Thymus (tissue), 11 donors: Measurements from ENCODE around the gene LRRC52. TPM values are rescaled to one million over a fixed set of nuclear protein-coding genes. Genes with fewer than 3 reads are reported as not detected.
"Not testable (repeated sequence)": the region's sequence is repeated elsewhere in the genome, so short reads cannot be mapped to it uniquely, and the experiment has no call there.

ENCODE experiments used
- DNase-seq, 9 donors: peaks; one replicate each; pipeline ENCODE4 v3.0.0-alpha.2; 2013; ENCODE audit warnings: low spot score in 9 of 9, low read depth in 6 of 9, missing footprints in 1 of 9
- H3K27ac ChIP-seq, 2 donors: one replicate each; pipeline ENCODE4 v1.5.1; 2013; ENCODE audit warnings: control low read depth in 1 of 2, low read depth in 1 of 2, low read length in 1 of 2, mild to moderate bottlenecking in 1 of 2, moderate library complexity in 1 of 2
- H3K27me3 ChIP-seq, 2 donors: one replicate each; pipeline ENCODE4 v1.5.1; 2013; ENCODE audit warnings: low read length in 1 of 2; ENCODE audit not compliant: control insufficient read depth in 2 of 2, insufficient read depth in 1 of 2
- H3K36me3 ChIP-seq, 2 donors: one replicate each; pipeline ENCODE4 v1.5.1; 2013; ENCODE audit warnings: low read length in 1 of 2, mild to moderate bottlenecking in 1 of 2, moderate library complexity in 1 of 2; ENCODE audit not compliant: control insufficient read depth in 2 of 2, insufficient read depth in 2 of 2
- H3K4me1 ChIP-seq, 2 donors: one replicate each; pipeline ENCODE4 v1.5.1; 2013; ENCODE audit warnings: low read length in 2 of 2; ENCODE audit not compliant: control insufficient read depth in 2 of 2, insufficient read depth in 2 of 2
- H3K4me3 ChIP-seq, 2 donors: one replicate each; pipeline ENCODE4 v1.5.1; 2013; ENCODE audit warnings: low read length in 2 of 2, control low read depth in 1 of 2, mild to moderate bottlenecking in 1 of 2
- H3K9me3 ChIP-seq, 2 donors: one replicate each; pipeline ENCODE4 v1.5.1; 2013; ENCODE audit warnings: low read length in 1 of 2, mild to moderate bottlenecking in 1 of 2; ENCODE audit not compliant: control insufficient read depth in 2 of 2, insufficient read depth in 1 of 2
- whole genome bisulfite sequencing: extraction: QIAGEN DNeasy Blood & Tissue Kit; methylation state at CpG from one replicate; pipeline ENCODE4 v1.1.7; 2013; 5-methylcytosine and 5-hydroxymethylcytosine counted together
- polyA plus RNA-seq: library from polyadenylated mRNA; stranded (reverse); fragments of 200-250 nt; gene quantifications from one replicate; pipeline ENCODE4 v1.2.3, GENCODE V29; 2013
- total RNA-seq: library from RNA; stranded (reverse); fragments of 120-200 nt; gene quantifications from one replicate; pipeline ENCODE4 v1.2.4, GENCODE V29; 2013
- donor health status: healthy.

LRRC52 gene
- total and polyA plus RNA-seq, 2 donors, result 0.05 TPM; not detected in 1

DNA sequence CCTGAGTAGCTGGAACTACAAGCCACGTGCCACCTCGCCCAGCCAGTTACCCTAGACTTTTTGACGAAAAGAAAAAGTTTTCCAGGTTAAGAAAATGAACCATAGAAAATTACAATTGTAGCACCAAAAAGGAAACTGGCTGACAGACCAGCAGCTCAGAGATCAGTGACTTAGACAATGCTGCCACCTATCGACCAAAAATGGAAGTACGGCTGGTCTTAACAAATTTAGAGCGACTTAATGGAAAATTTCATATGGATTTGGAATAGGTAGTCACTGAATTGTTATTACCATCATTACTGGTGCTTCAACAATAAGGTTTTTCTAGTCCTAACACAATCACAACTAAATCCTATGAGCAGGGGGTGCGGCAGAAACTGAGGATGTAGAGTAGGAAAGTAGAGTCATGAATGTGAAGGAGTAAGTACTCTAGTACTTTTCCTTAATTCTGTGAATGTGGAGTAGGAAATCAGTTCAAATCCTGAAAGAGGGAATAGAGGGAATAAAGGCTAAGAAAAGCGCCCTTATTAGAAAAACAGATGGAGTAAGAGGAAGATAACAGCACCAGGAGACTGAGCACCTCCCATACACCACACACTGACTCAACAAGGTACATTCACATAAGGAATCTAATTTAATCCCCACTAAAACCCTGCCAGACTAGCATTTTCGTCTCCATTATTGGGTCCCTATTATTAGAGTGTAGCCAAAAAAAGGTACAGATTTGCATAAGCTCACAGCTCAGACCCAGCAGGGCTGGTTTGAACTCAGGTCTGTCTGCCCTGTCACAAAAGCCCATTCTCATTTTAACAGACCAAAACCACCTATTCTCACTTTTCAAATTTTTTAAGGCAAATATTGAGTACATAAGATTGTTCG, 49.4 kb downstream of the LRRC52 start:
- H3K4me1 ChIP-seq, result peaks cover 0 to 13% of the 10 kb centered on the region in 2 donors
- whole genome bisulfite sequencing, result 9% methylated on average over 10 of the region's 10 CpGs
- no peaks in the 10 kb centered on the region for H3K9me3 ChIP-seq
- H3K36me3 ChIP-seq, result no peaks in the 10 kb centered on the region
- H3K4me3 ChIP-seq, result no peak overlapping the region
- no peak overlapping the region for H3K27ac ChIP-seq
- peaks cover 43 to 54% of the 10 kb centered on the region in 2 donors for H3K27me3 ChIP-seq
- DNase-seq, result peak; percentile 42 to 87 (median 73)

DNA sequence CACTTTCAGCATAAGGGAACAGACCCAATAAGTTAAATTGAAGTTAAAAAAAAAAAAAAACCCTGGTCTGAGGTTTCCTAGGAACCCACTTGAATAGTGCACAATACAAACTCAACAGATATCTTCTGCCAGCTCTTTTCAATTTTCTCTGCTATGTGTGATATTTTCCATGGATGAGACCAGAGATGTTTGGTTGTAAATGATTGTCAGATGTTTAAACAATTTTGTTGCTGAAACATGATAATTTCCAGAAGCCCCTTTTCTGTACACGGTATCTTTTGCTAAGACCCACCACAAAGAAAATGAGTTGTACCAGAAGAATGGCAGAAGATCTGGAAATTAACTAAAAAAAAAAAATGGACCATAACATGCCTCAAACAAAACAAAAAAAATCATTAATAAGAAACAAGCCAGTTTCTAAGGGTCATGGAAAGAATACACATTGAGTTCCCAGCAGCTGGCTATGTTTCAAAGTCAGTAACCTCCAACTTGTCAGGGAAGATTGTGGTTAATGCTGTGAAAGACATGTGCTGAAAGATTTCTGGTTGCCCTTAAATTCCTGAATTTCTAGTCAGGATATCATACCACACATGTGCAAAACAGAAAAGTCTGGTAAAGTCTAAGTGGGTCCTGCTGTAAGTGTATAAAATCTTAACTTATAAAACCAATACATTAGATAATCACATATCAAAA, 51.6 kb downstream of the LRRC52 start:
- Histone ChIP-seq H3K4me1 (peaks cover 3 to 19% of the 10 kb centered on the region in 2 donors), H3K27ac (no peak overlapping the region), H3K27me3 (peaks cover 33 to 53% of the 10 kb centered on the region in 2 donors), H3K9me3 (no peaks in the 10 kb centered on the region), H3K4me3 (no peak overlapping the region), H3K36me3 (no peaks in the 10 kb centered on the region)
- DNase-seq, result no peak
- WGBS, result 92% methylated on average over 1 of the region's 1 CpG

DNA sequence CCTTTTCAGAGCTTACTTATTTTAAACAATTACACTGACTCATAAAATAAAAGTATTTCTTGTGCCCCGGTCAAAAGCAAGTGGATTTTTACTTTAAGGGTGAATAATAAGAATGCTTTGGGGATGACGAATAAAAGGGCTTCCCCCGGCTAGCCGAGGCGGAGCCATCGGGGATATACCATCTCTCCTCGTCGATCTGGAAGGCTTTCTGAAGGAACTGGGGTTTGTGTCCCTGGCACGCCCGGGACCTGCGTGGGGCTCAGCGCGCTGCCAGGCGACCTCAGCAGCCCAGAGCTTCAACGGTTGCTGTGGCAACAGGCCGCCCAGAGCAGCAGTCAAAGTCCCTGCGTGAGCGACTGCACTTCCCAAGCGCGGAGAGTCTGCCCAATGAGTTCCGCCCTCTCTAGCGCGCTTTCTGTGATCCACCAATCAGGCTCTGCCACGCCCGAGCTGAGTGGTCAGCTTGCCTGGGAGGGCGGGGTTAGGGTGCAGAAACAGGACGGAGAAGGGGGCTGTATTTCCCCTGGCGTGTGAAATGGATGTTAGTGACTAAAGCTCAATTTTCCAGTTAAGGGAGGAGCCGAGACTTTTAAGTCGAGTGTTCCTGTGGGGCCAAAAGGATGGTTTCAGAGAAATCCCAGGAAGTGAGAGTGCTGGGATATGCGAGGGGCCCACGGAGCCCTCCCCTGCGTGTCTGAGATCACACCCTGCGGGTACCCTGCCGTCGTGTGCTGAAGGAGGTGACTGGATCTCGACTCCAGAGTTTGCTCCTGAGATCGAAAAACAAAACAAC, 54.3 kb downstream of the LRRC52 start:
- H3K27ac ChIP-seq, result no peak overlapping the region
- WGBS, result under 1% methylated on average over 38 of the region's 38 CpGs
- H3K4me3 ChIP-seq, result peak overlapping the region; percentile 43 to 46
- no peaks in the 10 kb centered on the region for H3K9me3 ChIP-seq
- DNase-seq, result peak; percentile 60 to 92 (median 86)
- H3K4me1 ChIP-seq, result peaks cover 3 to 16% of the 10 kb centered on the region in 2 donors
- no peaks in the 10 kb centered on the region for H3K36me3 ChIP-seq
- peaks cover 16 to 44% of the 10 kb centered on the region in 2 donors for H3K27me3 ChIP-seq

DNA sequence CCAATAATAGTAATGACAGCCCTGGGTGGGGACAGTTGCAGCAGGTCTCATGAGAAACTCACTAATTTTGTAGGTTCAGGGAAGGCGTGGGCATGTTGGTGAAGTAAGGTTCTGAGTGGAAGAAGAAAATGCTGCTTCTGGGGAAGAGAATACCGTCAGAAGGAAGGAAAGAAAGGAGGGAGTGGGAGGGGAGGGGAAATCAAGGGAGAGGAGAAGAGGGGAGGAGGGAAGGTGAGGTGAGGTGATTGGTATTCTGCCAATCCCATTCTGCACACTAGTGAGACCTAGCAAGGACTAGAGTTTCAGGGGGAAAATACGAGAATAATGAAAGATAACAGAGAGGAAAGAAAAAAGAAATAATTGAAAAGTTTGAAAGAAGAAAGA, 54.9 kb downstream of the LRRC52 start:
- DNase-seq, result peak in 1 of 9 donors; percentile 6
- Histone ChIP-seq H3K27ac (no peak overlapping the region), H3K27me3 (peaks cover 10 to 38% of the 10 kb centered on the region in 2 donors), H3K36me3 (no peaks in the 10 kb centered on the region), H3K4me3 (peak overlapping the region; percentile 43 to 46), H3K9me3 (no peaks in the 10 kb centered on the region), H3K4me1 (peaks cover 3 to 16% of the 10 kb centered on the region in 2 donors)
- 47% methylated on average over 3 of the region's 3 CpGs for WGBS

DNA sequence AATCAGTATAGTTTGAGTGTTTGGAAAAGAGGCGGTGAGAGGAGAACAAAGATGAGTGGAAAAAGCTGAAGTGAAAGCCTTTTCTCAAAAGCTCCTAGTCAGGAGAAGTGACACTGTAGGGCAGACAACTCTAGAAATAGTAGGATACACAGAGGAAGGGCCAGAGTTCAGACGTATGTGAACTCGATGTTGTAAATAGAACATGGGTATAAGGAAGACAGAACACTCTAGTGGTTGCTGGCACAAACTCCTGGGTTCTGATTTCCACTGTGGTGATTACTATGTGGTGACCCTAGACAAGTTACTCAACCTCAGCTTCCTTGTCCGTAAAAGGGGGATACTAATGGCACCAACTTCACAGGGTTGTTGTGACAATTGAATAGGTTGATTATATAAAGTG, 57.0 kb downstream of the LRRC52 start:
- no peak overlapping the region for H3K27ac ChIP-seq
- H3K27me3 ChIP-seq, result peaks cover 0 to 27% of the 10 kb centered on the region in 2 donors
- 79% methylated on average over 4 of the region's 4 CpGs for WGBS
- peaks cover 3 to 16% of the 10 kb centered on the region in 2 donors for H3K4me1 ChIP-seq
- H3K4me3 ChIP-seq, result no peak overlapping the region
- DNase-seq, result no peak
- no peaks in the 10 kb centered on the region for H3K36me3 ChIP-seq
- no peaks in the 10 kb centered on the region for H3K9me3 ChIP-seq

DNA sequence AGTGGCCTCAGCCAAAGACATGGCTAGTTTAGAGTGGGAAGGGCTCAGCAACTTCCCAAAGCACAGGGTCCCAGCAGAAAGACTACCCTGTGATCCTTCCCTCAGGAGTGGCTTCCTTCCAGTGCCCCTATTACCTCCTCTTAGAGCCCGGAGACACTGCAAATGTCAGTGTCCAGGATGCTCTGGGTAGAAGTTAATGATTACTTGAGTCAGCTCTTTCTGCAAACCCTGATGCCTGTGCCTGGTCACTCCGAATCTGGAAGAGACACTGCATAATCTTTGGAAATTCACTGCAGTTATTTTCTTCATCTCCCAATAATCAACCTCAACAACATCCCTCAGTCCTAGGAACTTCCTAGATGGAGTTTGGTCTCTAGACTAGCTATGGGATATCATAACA, 60.0 kb downstream of the LRRC52 start:
- Histone ChIP-seq H3K27me3 (peaks cover 0 to 4% of the 10 kb centered on the region in 2 donors), H3K4me1 (no peaks in the 10 kb centered on the region), H3K9me3 (no peaks in the 10 kb centered on the region), H3K36me3 (no peaks in the 10 kb centered on the region), H3K27ac (no peak overlapping the region), H3K4me3 (no peak overlapping the region)
- no peak for DNase-seq
- WGBS, result 98% methylated on average over 2 of the region's 2 CpGs

DNA sequence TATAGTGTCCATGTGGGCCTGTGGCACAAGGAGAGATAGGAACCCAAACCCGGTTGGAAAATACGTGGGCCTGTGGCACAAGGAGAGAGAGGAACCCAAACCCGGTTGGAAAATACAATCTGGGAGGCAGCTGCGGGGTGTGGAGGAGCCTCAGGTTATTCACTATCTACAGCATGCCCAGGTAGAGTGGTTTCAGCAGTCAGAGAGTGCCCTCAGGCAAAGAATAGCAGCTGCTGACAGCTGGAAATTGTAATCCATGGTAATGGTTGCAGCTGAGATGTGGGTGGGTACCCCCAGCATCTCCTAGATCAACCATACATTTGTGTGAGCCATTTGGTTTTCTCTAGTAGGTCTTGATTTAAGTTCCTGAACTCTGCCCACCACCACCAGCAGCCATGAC, 61.4 kb downstream of the LRRC52 start:
- Histone ChIP-seq H3K9me3 (no peaks in the 10 kb centered on the region), H3K27me3 (peaks cover 0 to 4% of the 10 kb centered on the region in 2 donors), H3K4me3 (no peak overlapping the region), H3K27ac (no peak overlapping the region), H3K4me1 (no peaks in the 10 kb centered on the region), H3K36me3 (no peaks in the 10 kb centered on the region)
- DNase-seq, result no peak
- WGBS, result 84% methylated on average over 4 of the region's 4 CpGs

DNA sequence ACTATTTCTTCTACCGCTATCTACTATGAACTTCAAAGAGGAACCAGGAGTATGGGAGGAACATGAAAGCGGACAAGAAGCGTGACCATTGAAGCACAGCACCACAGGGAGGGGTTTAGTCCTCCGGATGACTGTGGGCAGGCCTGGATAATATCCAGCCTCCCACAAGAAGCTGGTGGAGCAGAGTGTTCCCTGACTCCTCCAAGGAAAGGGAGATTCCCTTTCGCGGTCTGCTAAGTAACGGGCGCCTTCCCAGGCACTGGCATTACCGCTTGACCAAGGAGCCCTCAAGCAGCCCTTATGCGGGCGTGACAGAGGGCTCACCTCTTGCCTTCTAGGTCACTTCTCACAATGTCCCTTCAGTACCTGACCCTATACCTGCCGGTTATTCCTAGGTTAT, 62.9 kb downstream of the LRRC52 start:
- not testable (repeated sequence) for H3K27ac ChIP-seq, DNase-seq, H3K36me3 ChIP-seq, H3K4me3 ChIP-seq, H3K9me3 ChIP-seq, H3K27me3 ChIP-seq, H3K4me1 ChIP-seq
- 87% methylated on average over 12 of the region's 12 CpGs for WGBS
